Uterus (tissue), 4 donors: ENCODE data around the gene TEX261. TPM values are rescaled to one million over a fixed set of nuclear protein-coding genes. Genes with fewer than 3 reads are reported as not detected.

Source experiments
- DNase-seq, 2 donors: peaks; one replicate each; pipeline ENCODE4 v3.0.0-alpha.2; 2019 to 2020
- H3K27ac ChIP-seq, 2 donors: fragments of 200-600 bp; sonication (generic); 1 replicate in 1 of 2; 2 replicates in 1 of 2; pipeline ENCODE4 v1.5.1; 2016 to 2018
- H3K27me3 ChIP-seq, 2 donors: fragments of 200-600 bp; sonication (generic); one replicate each; pipeline ENCODE4 v1.5.1; 2018 to 2019; ENCODE audit warnings: control low read depth in 1 of 2
- H3K36me3 ChIP-seq, 2 donors: fragments of 200-600 bp; sonication (generic); one replicate each; pipeline ENCODE4 v1.5.1; 2019; ENCODE audit warnings: control low read depth in 1 of 2
- H3K4me1 ChIP-seq, 2 donors: fragments of 200-600 bp; sonication (generic); one replicate each; pipeline ENCODE4 v1.5.1; 2018 to 2019; ENCODE audit warnings: control low read depth in 1 of 2
- H3K4me3 ChIP-seq, 2 donors: fragments of 200-600 bp; sonication (generic); 1 replicate in 1 of 2; 2 replicates in 1 of 2; pipeline ENCODE4 v1.5.1; 2018 to 2019; ENCODE audit warnings: mild to moderate bottlenecking in 1 of 2
- H3K9me3 ChIP-seq, 2 donors: fragments of 200-600 bp; sonication (generic); one replicate each; pipeline ENCODE4 v1.5.1; 2019; ENCODE audit warnings: control low read depth in 1 of 2
- POLR2A ChIP-seq, 2 donors: fragments of 450-650 bp; IDR thresholded peaks; one replicate each; pipeline ENCODE4 v1.6.1; 2016; ENCODE audit warnings: antibody characterized with exemption in 2 of 2, mild to moderate bottlenecking in 1 of 2, moderate library complexity in 1 of 2
- intact Hi-C: fragments of 100-400 bp; cut with DNase I; formaldehyde crosslinking; loops from one replicate; pipeline ENCODE4 v1.15.1; 2023; ENCODE audit warnings: low total_unique reads
- total RNA-seq, 4 donors: library from RNA; depleted of rRNA in 3 of 4; stranded (reverse); fragments of >200 nt in 3 of 4; gene quantifications; one replicate each; pipeline versions ENCODE4 v1.1.0 to v1.2.4, GENCODE V29; 2014 to 2023
- TF ChIP-seq, protein P1 (sequence below), 4 experiments: fragments of 200-600 bp in 2 of 4; fragments of 450-650 bp in 2 of 4; sonication (generic) in 2 of 4; IDR thresholded peaks; one replicate each; pipeline ENCODE4 v1.5.1; 2016 to 2019; ENCODE audit warnings: antibody characterized with exemption in 4 of 4, mild to moderate bottlenecking in 2 of 4, moderate library complexity in 1 of 4
- donor health status: DM: yes; HTN: yes; CAD: no.

The TEX261 gene
- total RNA-seq, 4 donors from 2014 or later: 10.2 to 81.8 (median 53.7) TPM

DNA sequence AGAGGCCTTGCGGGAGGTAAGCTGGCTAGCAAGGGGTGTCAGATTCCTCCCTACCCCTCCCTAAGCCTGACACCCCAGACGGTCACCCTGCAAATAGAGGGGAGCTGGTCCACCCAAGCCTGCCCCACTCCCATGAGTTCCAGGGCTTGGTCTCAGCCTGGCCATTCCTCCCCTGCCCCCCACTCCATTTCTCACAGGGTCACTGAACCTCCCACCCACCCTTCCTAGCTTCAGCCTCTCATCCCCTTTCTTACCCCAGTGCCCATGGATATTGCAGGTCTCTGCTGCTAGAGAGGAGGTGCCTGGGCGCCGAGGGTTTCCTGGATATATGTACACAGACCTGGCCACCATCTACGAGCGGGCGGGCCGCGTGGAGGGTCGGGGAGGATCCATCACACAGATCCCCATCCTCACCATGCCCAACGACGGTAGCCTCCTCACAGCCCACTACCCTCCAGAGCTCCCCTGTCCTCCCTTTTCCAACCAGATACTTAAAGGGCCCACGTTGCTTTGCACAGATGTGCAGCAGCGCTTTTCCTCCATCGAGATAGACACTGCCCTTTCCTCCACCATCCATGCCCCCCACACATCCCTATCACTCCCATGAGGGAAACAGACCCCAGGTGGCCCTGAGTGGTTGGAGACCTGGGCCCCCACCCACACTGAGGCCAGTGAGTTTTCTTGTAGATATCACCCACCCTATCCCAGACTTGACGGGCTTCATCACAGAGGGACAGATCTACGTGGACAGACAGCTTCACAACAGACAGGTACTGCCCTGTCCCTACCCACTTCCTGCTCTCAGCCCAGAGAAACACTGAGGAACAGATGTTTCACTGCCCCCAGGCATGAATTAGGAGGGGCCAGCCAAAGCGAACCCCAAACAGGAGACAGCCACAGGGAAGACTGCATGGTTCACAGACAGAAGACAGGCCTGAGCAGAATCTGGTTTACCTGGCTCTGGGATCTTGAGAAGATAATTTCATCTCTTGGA lies 31.5 kb downstream of the TEX261 start:
- H3K27me3 ChIP-seq: peaks cover 0 to 5% of the 10 kb centered on the region in 2 donors

DNA sequence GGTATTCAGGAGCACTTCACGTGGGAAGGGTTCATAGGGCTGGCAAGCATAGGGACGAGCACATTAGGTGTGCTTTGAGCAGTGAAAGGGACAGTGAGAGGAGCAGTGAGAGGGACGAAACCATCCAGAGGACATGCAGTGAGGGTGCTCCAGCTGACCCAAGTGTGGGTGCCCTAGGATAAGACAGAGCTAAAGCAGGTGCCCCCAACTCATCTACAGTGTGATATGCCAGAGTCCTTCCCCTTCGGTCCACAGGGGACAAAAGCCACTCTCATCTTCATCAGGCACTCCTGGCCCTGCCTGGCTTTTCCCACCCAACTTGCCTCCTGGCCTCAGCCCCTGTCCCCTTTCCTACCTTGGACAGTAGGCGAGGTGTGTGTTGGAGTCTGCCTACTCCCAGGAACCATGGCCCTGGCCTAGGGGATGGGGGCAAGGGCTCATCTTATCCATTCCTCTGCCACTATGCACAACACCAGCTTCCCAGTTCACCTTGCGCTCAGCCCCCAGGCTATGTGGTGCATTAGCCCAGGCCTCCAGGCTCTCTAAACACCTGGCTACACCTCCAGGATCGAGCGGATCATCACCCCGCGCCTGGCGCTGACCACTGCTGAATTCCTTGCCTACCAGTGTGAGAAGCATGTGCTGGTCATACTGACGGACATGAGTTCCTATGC lies 32.3 kb downstream of the TEX261 start:
- Histone ChIP-seq H3K4me3 (no peak overlapping the region), H3K9me3 (no peaks in the 10 kb centered on the region), H3K36me3 (no peaks in the 10 kb centered on the region), H3K4me1 (peaks cover 0 to 4% of the 10 kb centered on the region in 2 donors), H3K27me3 (peaks cover 0 to 5% of the 10 kb centered on the region in 2 donors), H3K27ac (no peak overlapping the region)
- no peak for TF ChIP-seq POLR2A (IDR thresholded peaks at IDR 0.05)
- TF ChIP-seq, protein P1, sequence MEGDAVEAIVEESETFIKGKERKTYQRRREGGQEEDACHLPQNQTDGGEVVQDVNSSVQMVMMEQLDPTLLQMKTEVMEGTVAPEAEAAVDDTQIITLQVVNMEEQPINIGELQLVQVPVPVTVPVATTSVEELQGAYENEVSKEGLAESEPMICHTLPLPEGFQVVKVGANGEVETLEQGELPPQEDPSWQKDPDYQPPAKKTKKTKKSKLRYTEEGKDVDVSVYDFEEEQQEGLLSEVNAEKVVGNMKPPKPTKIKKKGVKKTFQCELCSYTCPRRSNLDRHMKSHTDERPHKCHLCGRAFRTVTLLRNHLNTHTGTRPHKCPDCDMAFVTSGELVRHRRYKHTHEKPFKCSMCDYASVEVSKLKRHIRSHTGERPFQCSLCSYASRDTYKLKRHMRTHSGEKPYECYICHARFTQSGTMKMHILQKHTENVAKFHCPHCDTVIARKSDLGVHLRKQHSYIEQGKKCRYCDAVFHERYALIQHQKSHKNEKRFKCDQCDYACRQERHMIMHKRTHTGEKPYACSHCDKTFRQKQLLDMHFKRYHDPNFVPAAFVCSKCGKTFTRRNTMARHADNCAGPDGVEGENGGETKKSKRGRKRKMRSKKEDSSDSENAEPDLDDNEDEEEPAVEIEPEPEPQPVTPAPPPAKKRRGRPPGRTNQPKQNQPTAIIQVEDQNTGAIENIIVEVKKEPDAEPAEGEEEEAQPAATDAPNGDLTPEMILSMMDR (IDR thresholded peaks at IDR 0.05): no peak
- DNase-seq: no peak
- intact Hi-C loops: no loop called here

More for the DNA sequence above, 31.5 kb downstream of the TEX261 start:
- TF ChIP-seq POLR2A (IDR thresholded peaks at IDR 0.05): no peak
- TF ChIP-seq, protein P1 (IDR thresholded peaks at IDR 0.05): no peak
- no peak overlapping the region for H3K4me3 ChIP-seq
- no peak overlapping the region for H3K27ac ChIP-seq
- intact Hi-C loops: no loop called here
- DNase-seq: no peak
- peaks cover 0 to 4% of the 10 kb centered on the region in 2 donors for H3K4me1 ChIP-seq
- H3K9me3 ChIP-seq: no peaks in the 10 kb centered on the region
- no peaks in the 10 kb centered on the region for H3K36me3 ChIP-seq

DNA sequence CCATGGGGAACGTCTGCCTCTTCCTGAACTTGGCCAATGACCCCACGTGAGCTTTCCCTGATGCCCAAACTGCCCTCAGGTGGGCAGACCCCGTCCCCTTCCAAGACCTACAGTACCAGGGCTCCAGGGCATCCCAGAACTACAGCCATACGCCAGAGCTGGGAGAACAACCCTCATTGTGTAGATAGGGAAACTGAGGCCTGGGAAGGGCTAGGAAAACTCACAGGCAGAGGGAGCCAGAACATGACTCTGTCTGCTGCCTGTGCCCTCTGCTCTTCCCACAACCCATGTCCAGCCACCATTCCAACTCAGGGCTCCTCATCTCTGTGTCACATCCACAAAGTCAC lies 33.1 kb downstream of the TEX261 start:
- no peak overlapping the region for H3K27ac ChIP-seq
- DNase-seq: no peak
- no peak overlapping the region for H3K4me3 ChIP-seq
- no peaks in the 10 kb centered on the region for H3K9me3 ChIP-seq
- no peaks in the 10 kb centered on the region for H3K36me3 ChIP-seq
- TF ChIP-seq POLR2A (IDR thresholded peaks at IDR 0.05): no peak
- TF ChIP-seq, protein P1 (IDR thresholded peaks at IDR 0.05): no peak
- intact Hi-C loops: no loop called here
- peaks cover 0 to 5% of the 10 kb centered on the region in 2 donors for H3K27me3 ChIP-seq
- H3K4me1 ChIP-seq: peaks cover 0 to 4% of the 10 kb centered on the region in 2 donors

DNA sequence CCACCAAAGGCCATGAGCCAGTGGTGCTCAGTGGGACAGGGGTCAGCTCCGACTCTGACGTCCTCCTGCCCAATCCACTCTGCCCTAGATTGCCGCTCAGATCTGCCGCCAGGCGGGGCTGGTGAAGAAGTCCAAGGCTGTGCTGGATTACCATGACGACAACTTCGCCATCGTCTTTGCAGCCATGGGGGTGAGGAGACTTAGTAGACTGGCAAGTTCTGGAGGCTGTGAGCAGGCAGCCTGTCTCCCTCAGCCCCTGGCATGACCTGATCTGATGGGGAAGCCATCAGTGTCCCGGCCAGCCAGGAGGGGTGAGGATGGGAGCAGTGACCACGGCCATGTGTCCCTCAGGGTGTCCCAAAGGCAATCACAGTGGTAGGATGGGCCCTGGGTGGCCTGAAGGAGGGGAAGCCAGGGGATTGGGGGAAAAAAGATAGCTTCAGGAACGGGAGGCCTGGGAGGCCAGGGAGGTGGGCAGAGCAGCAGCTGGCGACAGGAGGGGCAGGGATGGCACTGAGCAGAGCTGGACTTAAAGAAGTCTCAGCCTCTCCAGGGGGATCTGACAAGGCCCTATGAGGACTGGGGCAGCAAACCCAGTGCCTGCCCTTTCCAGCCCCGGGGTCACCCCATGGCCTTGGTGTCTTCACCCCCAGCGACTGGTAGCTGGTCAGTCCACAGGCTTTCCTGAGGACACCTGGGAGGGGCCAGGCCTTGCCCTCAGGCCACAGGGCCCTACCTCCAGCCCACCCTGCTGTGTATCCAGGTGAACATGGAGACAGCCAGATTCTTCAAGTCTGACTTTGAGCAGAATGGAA lies 33.6 kb downstream of the TEX261 start:
- DNase-seq: peak in 1 of 2 donors; percentile 4
- Histone ChIP-seq H3K4me3 (no peak overlapping the region), H3K27ac (no peak overlapping the region), H3K36me3 (no peaks in the 10 kb centered on the region), H3K4me1 (peaks cover 0 to 4% of the 10 kb centered on the region in 2 donors), H3K9me3 (no peaks in the 10 kb centered on the region), H3K27me3 (peaks cover 0 to 5% of the 10 kb centered on the region in 2 donors)
- intact Hi-C loops: no loop called here
- TF ChIP-seq POLR2A (IDR thresholded peaks at IDR 0.05): no peak
- TF ChIP-seq, protein P1 (IDR thresholded peaks at IDR 0.05): no peak
